ENCODE measurements around the gene TNFRSF11A.

Gene TNFRSF11A

GRCh38 chr18:62325806-62326645 is 916 bp downstream of the TNFRSF11A start:
- DNase-seq = peak; percentile 35

- no peak for DNase-seq
Measured at GRCh38 chr18:62326646-62327348, 1.7 kb downstream of the TNFRSF11A start.

- no peak for DNase-seq
Measured at GRCh38 chr18:62327977-62328376, 2.9 kb downstream of the TNFRSF11A start.

- DNase-seq = no peak
Measured at GRCh38 chr18:62328586-62329525, 3.7 kb downstream of the TNFRSF11A start.

GRCh38 chr18:62329691-62330454 is 4.8 kb downstream of the TNFRSF11A start:
- peak; percentile 30 for DNase-seq

GRCh38 chr18:62330650-62331049 is 5.5 kb downstream of the TNFRSF11A start:
- DNase-seq = no peak

- no peak for DNase-seq
Measured at GRCh38 chr18:62331581-62332356, 6.7 kb downstream of the TNFRSF11A start.

GRCh38 chr18:62332431-62332830 is 7.3 kb downstream of the TNFRSF11A start:
- no peak for DNase-seq

GRCh38 chr18:62332964-62333695 is 8.0 kb downstream of the TNFRSF11A start:
- no peak for DNase-seq

- no peak for DNase-seq
Measured at GRCh38 chr18:62334120-62334519, 9.0 kb downstream of the TNFRSF11A start.

- no peak for DNase-seq
Measured at GRCh38 chr18:62335494-62335893, 10.4 kb downstream of the TNFRSF11A start.

- DNase-seq = no peak
Measured at GRCh38 chr18:62336618-62337017, 11.5 kb downstream of the TNFRSF11A start.

- no peak for DNase-seq
Measured at GRCh38 chr18:62337336-62337735, 12.2 kb downstream of the TNFRSF11A start.

- no peak for DNase-seq
Measured at GRCh38 chr18:62338446-62339105, 13.5 kb downstream of the TNFRSF11A start.

- no peak for DNase-seq
Measured at GRCh38 chr18:62339106-62339988, 14.2 kb downstream of the TNFRSF11A start.

GRCh38 chr18:62340996-62341395 is 15.9 kb downstream of the TNFRSF11A start:
- no peak for DNase-seq

- no peak for DNase-seq
Measured at GRCh38 chr18:62341473-62341872, 16.4 kb downstream of the TNFRSF11A start.

- no peak for DNase-seq
Measured at GRCh38 chr18:62342884-62343283, 17.8 kb downstream of the TNFRSF11A start.

- DNase-seq = no peak
Measured at GRCh38 chr18:62343316-62343715, 18.2 kb downstream of the TNFRSF11A start.
